ES-I3 (cell line): ENCODE data around the gene HOXD4.

ENCODE experiments used
- H3K36me3 ChIP-seq: 2 replicates; pipeline ENCODE4 v1.6.1; 2013; ENCODE audit warnings: mild to moderate bottlenecking, low read length, control low read depth, moderate library complexity; ENCODE audit not compliant: insufficient read depth
- H3K4me1 ChIP-seq: 2 replicates; pipeline ENCODE4 v1.6.1; 2013; ENCODE audit warnings: mild to moderate bottlenecking, control low read depth, low read length; ENCODE audit not compliant: insufficient read depth
- H3K9ac ChIP-seq: 2 replicates; pipeline ENCODE4 v1.6.1; 2013; ENCODE audit warnings: low read depth, mild to moderate bottlenecking, low read length, moderate library complexity
- H3K9me3 ChIP-seq: 2 replicates; pipeline ENCODE4 v1.6.1; 2013; ENCODE audit warnings: mild to moderate bottlenecking, low read length, moderate library complexity; ENCODE audit not compliant: control insufficient read depth, insufficient read depth

The HOXD4 gene

GRCh38 chr2:176160251-176160985, 9.1 kb downstream of the HOXD4 start:
- peak overlapping the region; percentile 14; the same call in 1 of the 2 replicates for H3K9ac ChIP-seq
- no peaks in the 10 kb centered on the region for H3K36me3 ChIP-seq
- H3K4me1 ChIP-seq: no peaks in the 10 kb centered on the region; the same call in 1 of the 2 replicates
- H3K9me3 ChIP-seq: no peaks in the 10 kb centered on the region

GRCh38 chr2:176160986-176161824, 9.9 kb downstream of the HOXD4 start:
- no peaks in the 10 kb centered on the region for H3K36me3 ChIP-seq
- H3K9me3 ChIP-seq: no peaks in the 10 kb centered on the region
- H3K4me1 ChIP-seq: no peaks in the 10 kb centered on the region; the same call in 1 of the 2 replicates
- H3K9ac ChIP-seq: no peak overlapping the region

DNA sequence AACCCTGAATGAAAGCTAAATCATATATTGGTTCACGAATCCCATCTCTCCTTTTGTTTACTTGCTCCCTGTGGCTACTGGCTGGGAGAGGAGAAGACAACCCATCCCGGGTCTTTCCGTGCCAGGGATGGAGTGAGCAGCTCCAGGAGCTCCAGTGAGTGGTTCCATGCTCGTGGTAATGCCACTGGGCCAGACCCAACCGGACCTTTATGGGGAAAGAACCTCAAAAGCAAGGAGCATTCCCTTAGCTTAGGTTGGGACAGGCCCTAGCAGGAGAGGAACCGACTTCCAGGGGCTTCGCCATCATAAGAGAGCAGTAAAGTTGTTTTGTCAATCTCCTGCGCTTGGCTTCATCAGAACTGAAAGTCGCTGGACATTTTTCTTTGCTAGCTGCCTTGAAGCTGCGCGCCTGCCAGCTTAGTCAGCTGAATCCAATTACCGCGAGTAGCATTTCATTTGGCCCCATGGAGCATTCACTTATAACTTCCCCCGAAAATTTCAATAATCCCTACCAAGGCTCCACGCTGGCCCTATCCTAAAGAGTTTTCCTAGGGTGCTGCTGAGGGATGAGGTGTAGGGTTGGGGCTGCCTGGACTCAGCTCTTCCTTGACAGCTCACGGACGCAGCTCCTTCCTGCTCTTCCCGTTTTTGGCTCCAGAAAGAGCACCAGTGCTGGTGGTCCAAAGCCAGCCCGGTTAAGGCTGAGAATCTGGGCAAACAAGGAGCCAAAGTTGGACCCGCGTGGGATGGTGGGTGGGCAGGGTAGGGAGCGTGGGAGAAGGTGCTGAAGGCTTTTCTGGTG, 10.7 kb downstream of the HOXD4 start:
- Histone ChIP-seq H3K4me1 (no peaks in the 10 kb centered on the region; the same call in 1 of the 2 replicates), H3K9ac (no peak overlapping the region), H3K9me3 (no peaks in the 10 kb centered on the region)

GRCh38 chr2:176162911-176163671, 11.7 kb downstream of the HOXD4 start:
- H3K9ac ChIP-seq: no peak overlapping the region
- no peaks in the 10 kb centered on the region; the same call in 1 of the 2 replicates for H3K4me1 ChIP-seq
- H3K36me3 ChIP-seq: no peaks in the 10 kb centered on the region
- H3K9me3 ChIP-seq: no peaks in the 10 kb centered on the region

More for the DNA sequence above, 10.7 kb downstream of the HOXD4 start:
- H3K36me3 ChIP-seq: no peaks in the 10 kb centered on the region

- H3K4me1 ChIP-seq: no peaks in the 10 kb centered on the region; the same call in 1 of the 2 replicates
- no peaks in the 10 kb centered on the region for H3K9me3 ChIP-seq
- no peak overlapping the region for H3K9ac ChIP-seq
- H3K36me3 ChIP-seq: no peaks in the 10 kb centered on the region
Measured at GRCh38 chr2:176163672-176164056, 12.3 kb downstream of the HOXD4 start.

- Histone ChIP-seq H3K4me1 (no peaks in the 10 kb centered on the region; the same call in 1 of the 2 replicates), H3K9ac (no peak overlapping the region), H3K9me3 (no peaks in the 10 kb centered on the region), H3K36me3 (no peaks in the 10 kb centered on the region)
Measured at GRCh38 chr2:176164201-176164600, 12.9 kb downstream of the HOXD4 start.

DNA sequence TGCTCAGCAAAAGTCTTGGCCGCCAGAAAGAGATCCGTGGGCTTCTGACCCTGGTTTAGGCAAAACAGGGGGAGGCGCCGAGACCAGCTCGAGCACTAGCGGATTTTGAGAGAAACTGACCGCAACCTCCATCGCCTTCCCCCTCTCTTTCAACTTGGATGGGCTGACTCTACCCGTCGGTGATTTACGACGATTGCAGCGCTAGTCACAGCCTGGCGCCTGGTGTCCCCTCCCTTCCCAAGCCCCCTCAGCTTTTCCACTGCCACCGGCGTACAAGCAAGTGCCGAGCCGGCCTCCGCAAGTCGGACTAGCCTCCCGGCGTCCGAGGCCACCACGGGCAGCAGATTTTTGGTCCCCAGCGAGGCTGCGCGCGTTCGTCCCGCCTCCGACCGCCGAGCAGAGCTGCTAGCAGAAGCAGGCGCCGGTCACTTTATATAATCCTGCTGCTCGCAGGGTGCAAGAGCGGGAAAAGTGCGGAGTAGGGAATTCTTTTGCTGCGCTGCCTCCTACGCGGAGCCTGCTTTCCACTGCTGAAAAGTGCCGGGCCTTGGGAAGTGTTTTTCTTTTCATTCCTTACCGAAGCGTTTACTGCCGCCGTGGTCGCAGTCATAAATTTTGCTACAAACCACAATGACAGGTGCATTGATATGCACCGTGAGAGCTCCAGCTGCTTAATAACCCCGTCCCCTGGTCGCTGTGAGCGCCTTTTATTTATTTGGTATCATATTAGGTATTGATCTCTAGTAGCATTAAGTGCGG, 13.4 kb downstream of the HOXD4 start:
- no peaks in the 10 kb centered on the region for H3K36me3 ChIP-seq
- H3K4me1 ChIP-seq: no peaks in the 10 kb centered on the region; the same call in 1 of the 2 replicates
- H3K9me3 ChIP-seq: no peaks in the 10 kb centered on the region
- no peak overlapping the region; the same call in 1 of the 2 replicates for H3K9ac ChIP-seq

- H3K9ac ChIP-seq: no peak overlapping the region
Measured at GRCh38 chr2:176165370-176166050, 14.2 kb downstream of the HOXD4 start.

DNA sequence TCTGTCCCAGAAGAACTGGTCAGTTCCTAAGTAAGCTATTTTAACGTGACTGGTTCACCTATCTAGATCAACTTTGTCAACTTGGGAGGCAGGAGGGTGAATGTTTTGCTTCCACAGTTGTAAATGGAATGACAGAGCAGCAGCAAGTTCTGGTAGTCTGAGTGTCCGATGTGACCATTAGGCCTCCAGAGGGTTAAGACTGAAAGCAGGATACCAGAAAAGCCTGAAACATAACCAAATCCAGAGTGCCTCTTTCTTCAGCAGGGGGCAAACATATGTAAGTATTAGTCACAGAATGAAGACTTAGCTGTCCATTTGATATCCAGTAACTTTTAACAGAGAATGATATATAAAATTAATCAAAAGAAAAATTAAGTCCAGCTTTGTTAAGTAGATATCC, 14.9 kb downstream of the HOXD4 start:
- Histone ChIP-seq H3K9ac (no peak overlapping the region), H3K4me1 (no peaks in the 10 kb centered on the region), H3K9me3 (no peaks in the 10 kb centered on the region), H3K36me3 (no peaks in the 10 kb centered on the region)

More at GRCh38 chr2:176165370-176166050, 14.2 kb downstream of the HOXD4 start:
- Histone ChIP-seq H3K4me1 (no peaks in the 10 kb centered on the region), H3K9me3 (no peaks in the 10 kb centered on the region), H3K36me3 (no peaks in the 10 kb centered on the region)

DNA sequence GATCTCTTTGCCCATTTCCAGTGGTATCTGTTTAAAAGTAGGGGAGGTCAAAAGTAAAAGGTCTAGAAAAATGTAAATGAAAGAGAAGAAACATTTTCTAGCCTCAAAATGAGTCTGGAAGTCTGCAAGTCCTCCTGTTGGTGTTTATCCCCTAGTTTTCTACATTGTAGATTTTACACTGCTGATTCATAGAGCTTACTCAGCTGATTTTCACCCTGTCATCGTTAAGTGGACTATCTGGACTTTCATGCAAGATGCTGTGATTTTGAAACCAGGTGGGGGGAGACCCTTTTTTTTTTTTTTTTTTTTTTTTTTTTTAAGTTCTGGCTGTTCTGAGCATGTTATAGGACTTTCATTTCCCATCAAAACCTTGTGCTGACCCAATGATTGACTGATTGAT, 16.0 kb downstream of the HOXD4 start:
- H3K4me1 ChIP-seq: no peaks in the 10 kb centered on the region
- H3K36me3 ChIP-seq: no peaks in the 10 kb centered on the region
- no peaks in the 10 kb centered on the region for H3K9me3 ChIP-seq
- H3K9ac ChIP-seq: no peak overlapping the region

DNA sequence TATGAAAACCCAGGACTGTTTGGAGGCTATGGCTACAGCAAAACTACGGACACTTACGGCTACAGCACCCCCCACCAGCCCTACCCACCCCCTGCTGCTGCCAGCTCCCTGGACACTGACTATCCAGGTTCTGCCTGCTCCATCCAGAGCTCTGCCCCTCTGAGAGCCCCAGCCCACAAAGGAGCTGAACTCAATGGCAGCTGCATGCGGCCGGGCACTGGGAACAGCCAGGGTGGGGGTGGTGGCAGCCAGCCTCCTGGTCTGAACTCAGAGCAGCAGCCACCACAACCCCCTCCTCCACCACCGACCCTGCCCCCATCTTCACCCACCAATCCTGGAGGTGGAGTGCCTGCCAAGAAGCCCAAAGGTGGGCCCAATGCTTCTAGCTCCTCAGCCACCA, 17.8 kb downstream of the HOXD4 start:
- H3K9me3 ChIP-seq: no peaks in the 10 kb centered on the region
- H3K36me3 ChIP-seq: no peaks in the 10 kb centered on the region
- H3K4me1 ChIP-seq: no peaks in the 10 kb centered on the region
- H3K9ac ChIP-seq: no peak overlapping the region

DNA sequence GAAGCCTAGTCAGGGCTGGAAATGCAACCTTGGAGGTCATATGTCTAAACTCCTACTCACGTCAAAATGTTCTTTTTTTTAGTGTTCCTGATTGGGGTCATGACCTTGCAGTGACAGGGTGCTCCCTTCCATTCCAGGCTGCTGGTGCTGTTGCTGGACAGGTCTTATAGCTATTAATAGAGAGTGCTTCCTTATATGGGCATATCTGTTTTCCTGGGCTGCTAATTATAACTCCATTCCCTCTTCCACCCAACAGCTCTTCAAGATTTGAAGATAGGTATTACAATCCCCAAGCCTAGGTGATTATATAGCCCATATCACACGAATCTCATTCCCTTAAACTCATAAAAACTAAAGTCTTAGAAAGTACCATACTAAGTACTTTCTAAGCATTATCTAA, 18.4 kb downstream of the HOXD4 start:
- no peaks in the 10 kb centered on the region for H3K4me1 ChIP-seq
- H3K36me3 ChIP-seq: no peaks in the 10 kb centered on the region
- H3K9me3 ChIP-seq: no peaks in the 10 kb centered on the region
- H3K9ac ChIP-seq: no peak overlapping the region
